ENCODE measurements around the gene SSTR4. TPM values are rescaled to one million over a fixed set of nuclear protein-coding genes. Genes with fewer than 3 reads are reported as not detected.
A peak's percentile ranks its signal among the peaks of the same experiment; 100 is the strongest.

Gene SSTR4
- total RNA-seq, 1 experiment from 2014 or later: not detected

DNA sequence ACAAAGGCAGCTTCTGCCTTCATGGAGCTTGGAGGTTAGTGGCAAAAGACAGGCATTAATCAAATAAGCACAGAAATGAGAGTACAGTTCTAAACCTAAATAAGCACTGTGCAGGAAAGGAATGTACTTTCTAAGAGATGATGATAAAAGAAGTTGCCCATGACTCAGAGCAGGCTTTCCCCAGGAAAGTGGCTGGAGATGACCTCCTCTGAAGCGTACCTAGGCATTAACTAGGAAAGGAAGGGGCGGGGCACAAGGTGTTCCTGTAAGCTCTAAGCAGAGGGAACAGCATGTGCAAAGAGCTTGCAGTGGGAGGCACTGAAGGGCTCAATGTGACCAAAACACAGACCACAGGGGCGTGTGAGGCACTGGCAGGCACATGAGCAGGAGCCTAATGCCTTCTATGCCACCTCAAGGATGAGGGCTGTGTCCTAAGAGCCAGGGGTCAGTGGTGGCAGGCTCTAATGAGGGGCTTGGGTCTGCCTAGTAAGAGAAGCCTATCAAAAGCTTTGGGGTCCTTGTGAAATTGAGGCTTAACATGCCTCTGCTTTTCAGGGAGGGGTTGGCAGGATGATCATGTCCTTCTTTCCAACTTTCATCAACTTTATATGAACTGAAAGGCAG, 4.9 kb downstream of the SSTR4 start:
- H3K4me1 ChIP-seq (ENCODE audit: low read length): peaks cover 18% of the 10 kb centered on the region
- no peak overlapping the region for H2AFZ ChIP-seq (ENCODE audit: low read length)
- H3K79me2 ChIP-seq (ENCODE audit: low read length): no peaks in the 10 kb centered on the region
- H3K36me3 ChIP-seq (ENCODE audit: insufficient read depth, low read length): no peaks in the 10 kb centered on the region
- H3K9me3 ChIP-seq (ENCODE audit: low read length): no peaks in the 10 kb centered on the region
- no peaks in the 10 kb centered on the region for H4K20me1 ChIP-seq (ENCODE audit: insufficient read depth, low read depth, low read length)
- no peak overlapping the region for H3K9ac ChIP-seq (ENCODE audit: low read length)
- no peaks in the 10 kb centered on the region for H3K9me2 ChIP-seq (replicated peaks; ENCODE audit: insufficient read depth, low read length)
- H3K27me3 ChIP-seq (ENCODE audit: low read length): no peaks in the 10 kb centered on the region
- H3K27ac ChIP-seq (ENCODE audit: low read length): no peak overlapping the region
- no peak for DNase-seq
- no peak overlapping the region for H3K4me2 ChIP-seq (ENCODE audit: low read depth, low read length, poor library complexity, severe bottlenecking)
- H3K4me3 ChIP-seq (ENCODE audit: low read length): no peak overlapping the region

- H3K4me2 ChIP-seq (ENCODE audit: low read depth, low read length, poor library complexity, severe bottlenecking): no peak overlapping the region
- no peak for DNase-seq
- no peak overlapping the region for H3K27ac ChIP-seq (ENCODE audit: low read length)
- no peak overlapping the region for H3K9ac ChIP-seq (ENCODE audit: low read length)
- no peaks in the 10 kb centered on the region for H4K20me1 ChIP-seq (ENCODE audit: insufficient read depth, low read depth, low read length)
- H3K9me3 ChIP-seq (ENCODE audit: low read length): no peaks in the 10 kb centered on the region
- no peaks in the 10 kb centered on the region for H3K79me2 ChIP-seq (ENCODE audit: low read length)
- no peak overlapping the region for H2AFZ ChIP-seq (ENCODE audit: low read length)
- no peaks in the 10 kb centered on the region for H3K27me3 ChIP-seq (ENCODE audit: low read length)
- no peak overlapping the region for H3K4me3 ChIP-seq (ENCODE audit: low read length)
- H3K36me3 ChIP-seq (ENCODE audit: insufficient read depth, low read length): no peaks in the 10 kb centered on the region
- H3K9me2 ChIP-seq (replicated peaks; ENCODE audit: insufficient read depth, low read length): no peaks in the 10 kb centered on the region
- peaks cover 18% of the 10 kb centered on the region for H3K4me1 ChIP-seq (ENCODE audit: low read length)
These were observed 7.2 kb downstream of the SSTR4 start for GRCh38 chr20:23042270-23042669.

- no peak overlapping the region for H3K4me2 ChIP-seq (ENCODE audit: low read depth, low read length, poor library complexity, severe bottlenecking)
- H3K4me1 ChIP-seq (ENCODE audit: low read length): peaks cover 18% of the 10 kb centered on the region
- no peak overlapping the region for H3K4me3 ChIP-seq (ENCODE audit: low read length)
- no peaks in the 10 kb centered on the region for H3K36me3 ChIP-seq (ENCODE audit: insufficient read depth, low read length)
- peak; percentile 43 for DNase-seq
- no peaks in the 10 kb centered on the region for H4K20me1 ChIP-seq (ENCODE audit: insufficient read depth, low read depth, low read length)
- H3K9ac ChIP-seq (ENCODE audit: low read length): no peak overlapping the region
- no peaks in the 10 kb centered on the region for H3K9me2 ChIP-seq (replicated peaks; ENCODE audit: insufficient read depth, low read length)
- H2AFZ ChIP-seq (ENCODE audit: low read length): no peak overlapping the region
- H3K79me2 ChIP-seq (ENCODE audit: low read length): no peaks in the 10 kb centered on the region
- H3K27ac ChIP-seq (ENCODE audit: low read length): no peak overlapping the region
- H3K27me3 ChIP-seq (ENCODE audit: low read length): no peaks in the 10 kb centered on the region
- no peaks in the 10 kb centered on the region for H3K9me3 ChIP-seq (ENCODE audit: low read length)
These were observed 8.3 kb downstream of the SSTR4 start for GRCh38 chr20:23043376-23043775.

- Histone ChIP-seq H3K4me3 (ENCODE audit: low read length) (no peak overlapping the region), H4K20me1 (ENCODE audit: insufficient read depth, low read depth, low read length) (no peaks in the 10 kb centered on the region), H3K27me3 (ENCODE audit: low read length) (no peaks in the 10 kb centered on the region), H3K9me2 (replicated peaks; ENCODE audit: insufficient read depth, low read length) (no peaks in the 10 kb centered on the region), H2AFZ (ENCODE audit: low read length) (no peak overlapping the region), H3K4me1 (ENCODE audit: low read length) (peaks cover 4% of the 10 kb centered on the region), H3K27ac (ENCODE audit: low read length) (no peak overlapping the region), H3K9me3 (ENCODE audit: low read length) (no peaks in the 10 kb centered on the region), H3K9ac (ENCODE audit: low read length) (no peak overlapping the region), H3K79me2 (ENCODE audit: low read length) (no peaks in the 10 kb centered on the region), H3K36me3 (ENCODE audit: insufficient read depth, low read length) (no peaks in the 10 kb centered on the region), H3K4me2 (ENCODE audit: low read depth, low read length, poor library complexity, severe bottlenecking) (no peak overlapping the region)
- DNase-seq: no peak
These were observed 11.3 kb downstream of the SSTR4 start for GRCh38 chr20:23046431-23046830.

- H3K4me3 ChIP-seq (ENCODE audit: low read length): no peak overlapping the region
- H3K27me3 ChIP-seq (ENCODE audit: low read length): no peaks in the 10 kb centered on the region
- H3K36me3 ChIP-seq (ENCODE audit: insufficient read depth, low read length): no peaks in the 10 kb centered on the region
- H3K79me2 ChIP-seq (ENCODE audit: low read length): no peaks in the 10 kb centered on the region
- H3K9me2 ChIP-seq (replicated peaks; ENCODE audit: insufficient read depth, low read length): no peaks in the 10 kb centered on the region
- no peak overlapping the region for H3K27ac ChIP-seq (ENCODE audit: low read length)
- H2AFZ ChIP-seq (ENCODE audit: low read length): no peak overlapping the region
- no peak overlapping the region for H3K4me2 ChIP-seq (ENCODE audit: low read depth, low read length, poor library complexity, severe bottlenecking)
- H4K20me1 ChIP-seq (ENCODE audit: insufficient read depth, low read depth, low read length): no peaks in the 10 kb centered on the region
- no peak for DNase-seq
- no peak overlapping the region for H3K9ac ChIP-seq (ENCODE audit: low read length)
- no peaks in the 10 kb centered on the region for H3K9me3 ChIP-seq (ENCODE audit: low read length)
- H3K4me1 ChIP-seq (ENCODE audit: low read length): no peaks in the 10 kb centered on the region
These were observed 12.1 kb downstream of the SSTR4 start for GRCh38 chr20:23047001-23047737.

- Histone ChIP-seq H3K27ac (ENCODE audit: low read length) (no peak overlapping the region), H2AFZ (ENCODE audit: low read length) (no peak overlapping the region), H3K27me3 (ENCODE audit: low read length) (no peaks in the 10 kb centered on the region), H3K4me2 (ENCODE audit: low read depth, low read length, poor library complexity, severe bottlenecking) (no peak overlapping the region), H3K36me3 (ENCODE audit: insufficient read depth, low read length) (no peaks in the 10 kb centered on the region), H4K20me1 (ENCODE audit: insufficient read depth, low read depth, low read length) (no peaks in the 10 kb centered on the region), H3K9ac (ENCODE audit: low read length) (no peak overlapping the region), H3K79me2 (ENCODE audit: low read length) (no peaks in the 10 kb centered on the region), H3K9me2 (replicated peaks; ENCODE audit: insufficient read depth, low read length) (no peaks in the 10 kb centered on the region), H3K4me3 (ENCODE audit: low read length) (no peak overlapping the region), H3K4me1 (ENCODE audit: low read length) (no peaks in the 10 kb centered on the region), H3K9me3 (ENCODE audit: low read length) (no peaks in the 10 kb centered on the region)
- DNase-seq: no peak
These were observed 12.7 kb downstream of the SSTR4 start for GRCh38 chr20:23047738-23048214.

GRCh38 chr20:23048283-23049200, 13.4 kb downstream of the SSTR4 start:
- Histone ChIP-seq H3K4me3 (ENCODE audit: low read length) (no peak overlapping the region), H3K9me2 (replicated peaks; ENCODE audit: insufficient read depth, low read length) (no peaks in the 10 kb centered on the region), H3K9ac (ENCODE audit: low read length) (no peak overlapping the region), H4K20me1 (ENCODE audit: insufficient read depth, low read depth, low read length) (no peaks in the 10 kb centered on the region), H3K27me3 (ENCODE audit: low read length) (no peaks in the 10 kb centered on the region), H3K4me1 (ENCODE audit: low read length) (no peaks in the 10 kb centered on the region), H3K79me2 (ENCODE audit: low read length) (no peaks in the 10 kb centered on the region), H3K36me3 (ENCODE audit: insufficient read depth, low read length) (no peaks in the 10 kb centered on the region), H2AFZ (ENCODE audit: low read length) (no peak overlapping the region), H3K4me2 (ENCODE audit: low read depth, low read length, poor library complexity, severe bottlenecking) (no peak overlapping the region), H3K27ac (ENCODE audit: low read length) (no peak overlapping the region), H3K9me3 (ENCODE audit: low read length) (no peaks in the 10 kb centered on the region)
- no peak for DNase-seq
